K562 (cell line): ENCODE results near the gene GANAB. TPM values are rescaled to one million over a fixed set of nuclear protein-coding genes. Genes with fewer than 3 reads are reported as not detected.

Experiments used
- ARID1B ChIP-seq: fragments of 450-650 bp; IDR thresholded peaks from 2 replicates; pipeline ENCODE4 v1.6.1; 2016; ENCODE audit warnings: antibody characterized with exemption, mild to moderate bottlenecking, inconsistent platforms
- CEBPB ChIP-seq: fragments of 450-650 bp; IDR thresholded peaks from 2 replicates; pipeline ENCODE4 v1.6.1; 2016; ENCODE audit warnings: missing genetic modification characterization, missing compliant biosample characterization
- GATAD2A ChIP-seq: fragments of 450-650 bp; IDR thresholded peaks from 2 replicates; pipeline ENCODE4 v1.6.1; 2017
- HDAC2 ChIP-seq: fragments of 450-650 bp; IDR thresholded peaks from 2 replicates; pipeline ENCODE4 v1.6.1; 2016; ENCODE audit warnings: mild to moderate bottlenecking
- IRF2 ChIP-seq: sonication (generic); formaldehyde crosslinking; IDR thresholded peaks from 2 replicates; pipeline ENCODE4 v1.8.1; 2022; ENCODE audit warnings: mild to moderate bottlenecking, missing genetic modification reagents
- KLF16 ChIP-seq: IDR thresholded peaks from 2 replicates; pipeline ENCODE4 v1.6.1; 2016; ENCODE audit warnings: antibody characterized with exemption
- MAFK ChIP-seq: IDR thresholded peaks from 2 replicates; pipeline ENCODE4 v1.6.1; 2011; ENCODE audit warnings: low read length, improper control_type of control experiment
- MCM7 ChIP-seq, 2 experiments: fragments of 450-650 bp; IDR thresholded peaks; 2 replicates each; pipeline ENCODE4 v1.6.1; 2016 to 2018
- MTA1 ChIP-seq: fragments of 450-650 bp; IDR thresholded peaks from 2 replicates; pipeline ENCODE4 v1.6.1; 2017; ENCODE audit warnings: borderline replicate concordance
- NFE2L1 ChIP-seq: fragments of 450-650 bp; IDR thresholded peaks from 2 replicates; pipeline ENCODE4 v1.6.1; 2016; ENCODE audit warnings: missing genetic modification characterization, low read depth, mild to moderate bottlenecking, missing compliant biosample characterization, moderate library complexity, borderline replicate concordance
- NR4A1 ChIP-seq, 2 experiments: fragments of 250-450 bp in 1 of 2; fragments of 450-650 bp in 1 of 2; sonication (Bioruptor Pico) in 1 of 2; IDR thresholded peaks; 2 replicates each; pipeline versions ENCODE4 v1.4.0 to v1.6.1; 2016 to 2020; ENCODE audit warnings: mild to moderate bottlenecking in 2 of 2, missing compliant biosample characterization in 1 of 2, missing genetic modification characterization in 1 of 2, moderate library complexity in 1 of 2
- NRF1 ChIP-seq, 2 experiments: fragments of 450-650 bp; IDR thresholded peaks in 1 of 2; conservative IDR thresholded peaks in 1 of 2; 2 replicates each; pipeline ENCODE4 v1.6.1; 2014; ENCODE audit warnings: mild to moderate bottlenecking in 2 of 2
- POLR2H ChIP-seq: IDR thresholded peaks from 2 replicates; pipeline ENCODE4 v1.6.1; 2016; ENCODE audit warnings: missing genetic modification characterization, low read depth, mild to moderate bottlenecking, control low read depth, missing compliant biosample characterization, moderate library complexity
- TFAM ChIP-seq: fragments of 250-450 bp; sonication (Bioruptor Pico); conservative IDR thresholded peaks from 2 replicates; pipeline ENCODE4 v1.5.0; 2021; ENCODE audit warnings: mild to moderate bottlenecking, moderate library complexity
- ZBTB7A ChIP-seq: IDR thresholded peaks from 2 replicates; pipeline ENCODE4 v1.6.1; 2011; ENCODE audit warnings: low read depth, mild to moderate bottlenecking, low read length, moderate library complexity, borderline replicate concordance; ENCODE audit not compliant: control insufficient read depth
- ZNF146 ChIP-seq: IDR thresholded peaks from one replicate; pipeline ENCODE4 v1.6.1; 2018; ENCODE audit warnings: missing compliant biosample characterization; ENCODE audit not compliant: unreplicated experiment
- ZNF518B ChIP-seq: fragments of 250-450 bp; sonication (Bioruptor Pico); IDR thresholded peaks from 2 replicates; pipeline ENCODE4 v1.5.0; 2021; ENCODE audit warnings: mild to moderate bottlenecking, moderate library complexity
- ZNF584 ChIP-seq: fragments of 200-800 bp; sonication (Bioruptor generic); IDR thresholded peaks from 2 replicates; pipeline ENCODE4 v1.6.1; 2016; ENCODE audit warnings: low read depth, mild to moderate bottlenecking, missing genetic modification characterization, missing compliant biosample characterization
- ZNF655 ChIP-seq: fragments of 250-450 bp; sonication (Bioruptor Pico); IDR thresholded peaks from 2 replicates; pipeline ENCODE4 v1.5.0; 2021
- ZSCAN29 ChIP-seq: fragments of 450-650 bp; IDR thresholded peaks from 2 replicates; pipeline ENCODE4 v1.6.1; 2017
- polyA plus RNA-seq, 8 experiments: library from polyadenylated mRNA; depleted of rRNA in 4 of 8; stranded (reverse) in 5 of 8; unstranded in 3 of 8; fragments of >200 nt; fragmentation: Nextera tagmentation in 2 of 8; fragmentation: Illumina TruSeq in 1 of 8; extraction: Ambion mirVana in 2 of 8; extraction: Trizol in 1 of 8; gene quantifications; 2 replicates each; pipeline versions ENCODE4 v1.2.1 to v1.2.3, GENCODE V29; 2011 to 2014; ENCODE audit warnings: inconsistent platforms in 1 of 8, missing spikeins in 1 of 8
- total RNA-seq, 7 experiments: library from RNA; depleted of rRNA in 6 of 7; stranded (reverse); fragments of >200 nt in 6 of 7; fragmentation: Illumina TruSeq in 2 of 7; extraction: Trizol in 2 of 7; gene quantifications; 2 replicates each; pipeline versions ENCODE4 v1.2.1 to v1.2.3, GENCODE V29; 2011 to 2021; ENCODE audit warnings: low replicate concordance in 1 of 7
- TF ChIP-seq, protein P1 (sequence below), 2 experiments: fragments of 250-450 bp in 1 of 2; fragments of 450-650 bp in 1 of 2; sonication (Bioruptor Pico) in 1 of 2; IDR thresholded peaks; 2 replicates each; pipeline versions ENCODE4 v1.6.1 to v1.8.0; 2016 to 2021; ENCODE audit warnings: mild to moderate bottlenecking in 2 of 2, moderate library complexity in 2 of 2, missing compliant biosample characterization in 1 of 2, missing genetic modification characterization in 1 of 2
- TF ChIP-seq, protein P2 (sequence below): fragments of 450-650 bp; formaldehyde crosslinking; IDR thresholded peaks from 2 replicates; pipeline ENCODE4 v1.4.0; 2020; ENCODE audit warnings: mild to moderate bottlenecking, mixed read lengths

GANAB gene
- total and polyA plus RNA-seq, 9 of the 15 experiments (the other 6 are each of a cell fraction or from before 2014, with no cell fraction given), result 6.5 to 284 (median 161) TPM

- TF ChIP-seq NR4A1 (CRISPR knock-in tag; IDR thresholded peaks at IDR 0.05) (peak; percentile 75; the same call in 1 of the 2 replicates), NR4A1 (tag; IDR thresholded peaks at IDR 0.05) (no peak), ZNF518B (CRISPR knock-in tag) (no peak), ZNF655 (CRISPR knock-in tag) (no peak), KLF16 (no peak), ZNF584 (no peak), ZNF146 (CRISPR knock-in tag) (no peak), ZBTB7A (no peak), ARID1B (no peak), POLR2H (tag) (peak; percentile 82), MAFK (no peak), NFE2L1 (no peak), CEBPB (tag) (no peak), TFAM (CRISPR knock-in tag) (no peak), MTA1 (no peak), ZSCAN29 (0 out of 2 replicates have a peak, but pooled peaks have one; percentile 12), HDAC2 (no peak), NRF1 (conservative IDR thresholded peaks at IDR 0.05 in 1 of 2, IDR thresholded peaks at IDR 0.05 in 1 of 2) (peak; percentile 75 to 76), GATAD2A (0 out of 2 replicates have a peak, but pooled peaks have one; percentile 21), MCM7 (IDR thresholded peaks at IDR 0.05) (no peak), IRF2 (no peak)
- TF ChIP-seq, protein P1, sequence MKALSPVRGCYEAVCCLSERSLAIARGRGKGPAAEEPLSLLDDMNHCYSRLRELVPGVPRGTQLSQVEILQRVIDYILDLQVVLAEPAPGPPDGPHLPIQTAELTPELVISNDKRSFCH (CRISPR knock-in tag; IDR thresholded peaks at IDR 0.05), result no peak
- TF ChIP-seq, protein P1 (tag; IDR thresholded peaks at IDR 0.05), result peak; percentile 43; the same call in 1 of the 2 replicates
- TF ChIP-seq, protein P2, sequence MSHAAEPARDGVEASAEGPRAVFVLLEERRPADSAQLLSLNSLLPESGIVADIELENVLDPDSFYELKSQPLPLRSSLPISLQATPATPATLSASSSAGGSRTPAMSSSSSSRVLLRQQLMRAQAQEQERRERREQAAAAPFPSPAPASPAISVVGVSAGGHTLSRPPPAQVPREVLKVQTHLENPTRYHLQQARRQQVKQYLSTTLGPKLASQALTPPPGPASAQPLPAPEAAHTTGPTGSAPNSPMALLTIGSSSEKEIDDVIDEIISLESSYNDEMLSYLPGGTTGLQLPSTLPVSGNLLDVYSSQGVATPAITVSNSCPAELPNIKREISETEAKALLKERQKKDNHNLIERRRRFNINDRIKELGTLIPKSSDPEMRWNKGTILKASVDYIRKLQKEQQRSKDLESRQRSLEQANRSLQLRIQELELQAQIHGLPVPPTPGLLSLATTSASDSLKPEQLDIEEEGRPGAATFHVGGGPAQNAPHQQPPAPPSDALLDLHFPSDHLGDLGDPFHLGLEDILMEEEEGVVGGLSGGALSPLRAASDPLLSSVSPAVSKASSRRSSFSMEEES (CRISPR knock-in tag), result no peak
Observed at GRCh38 chr11:62671608-62672389, 25.4 kb upstream of the GANAB start, which contains the start of the genes LBHD1 and UQCC3 (continued).
